HepG2 (cell line): ENCODE measurements around the gene ACADVL. TPM values are rescaled to one million over a fixed set of nuclear protein-coding genes. Genes with fewer than 3 reads are reported as not detected.
A peak's percentile ranks its signal among the peaks of the same experiment; 100 is the strongest.

ENCODE experiments used
- ATF3 ChIP-seq: sonication (generic); formaldehyde crosslinking; IDR thresholded peaks from 2 replicates; pipeline ENCODE4 v1.4.0; 2020; ENCODE audit warnings: missing genetic modification reagents
- BRCA1 ChIP-seq: sonication (generic); formaldehyde crosslinking; IDR thresholded peaks from 2 replicates; pipeline ENCODE4 v1.4.0; 2020; ENCODE audit warnings: missing genetic modification reagents
- CBX5 ChIP-seq: sonication (generic); formaldehyde crosslinking; IDR thresholded peaks from 2 replicates; pipeline ENCODE4 v1.4.0; 2020; ENCODE audit warnings: missing genetic modification reagents, borderline replicate concordance
- CTCF ChIP-seq: sonication (generic); formaldehyde crosslinking; IDR thresholded peaks from 2 replicates; pipeline ENCODE4 v1.5.0; 2020; ENCODE audit warnings: mild to moderate bottlenecking, missing genetic modification reagents, moderate library complexity
- FOXA3 ChIP-seq: IDR thresholded peaks from 2 replicates; pipeline ENCODE4 v1.6.1; 2016; ENCODE audit warnings: missing genetic modification reagents, missing compliant biosample characterization
- HDAC2 ChIP-seq: sonication (generic); formaldehyde crosslinking; IDR thresholded peaks from 2 replicates; pipeline ENCODE4 v1.4.0; 2020; ENCODE audit warnings: missing genetic modification reagents
- HOXD1 ChIP-seq: sonication (generic); formaldehyde crosslinking; IDR thresholded peaks from 2 replicates; pipeline ENCODE4 v1.5.0; 2020; ENCODE audit warnings: missing genetic modification reagents
- ISX ChIP-seq: sonication (generic); formaldehyde crosslinking; conservative IDR thresholded peaks from 2 replicates; pipeline ENCODE4 v1.5.0; 2020; ENCODE audit warnings: missing genetic modification reagents
- PATZ1 ChIP-seq: sonication (generic); formaldehyde crosslinking; IDR thresholded peaks from 2 replicates; pipeline ENCODE4 v1.4.0; 2020; ENCODE audit warnings: missing genetic modification reagents
- POLR2A ChIP-seq, 2 experiments: IDR thresholded peaks; 2 replicates each; pipeline ENCODE4 v1.6.1; 2011; ENCODE audit warnings: low read depth in 2 of 2, low read length in 2 of 2, mild to moderate bottlenecking in 1 of 2, moderate library complexity in 1 of 2; ENCODE audit not compliant: insufficient read depth in 1 of 2
- PPARG ChIP-seq: conservative IDR thresholded peaks from 2 replicates; pipeline ENCODE4 v1.6.1; 2016; ENCODE audit warnings: missing biosample characterization, missing genetic modification reagents
- RNF2 ChIP-seq: fragments of 450-650 bp; conservative IDR thresholded peaks from 2 replicates; pipeline ENCODE4 v1.6.1; 2016; ENCODE audit warnings: low read depth
- RXRA ChIP-seq: sonication (generic); formaldehyde crosslinking; IDR thresholded peaks from 2 replicates; pipeline ENCODE4 v1.5.1; 2020; ENCODE audit warnings: missing genetic modification reagents
- SNRNP70 ChIP-seq: fragments of 200-400 bp; formaldehyde crosslinking; IDR thresholded peaks from 2 replicates; pipeline ENCODE4 v1.6.1; 2017; ENCODE audit warnings: mild to moderate bottlenecking, low read depth, low read length, moderate library complexity
- SOX13 ChIP-seq, 3 experiments: fragments of 450-650 bp in 1 of 3; sonication (generic) in 1 of 3; formaldehyde crosslinking in 1 of 3; IDR thresholded peaks in 2 of 3; conservative IDR thresholded peaks in 1 of 3; 2 replicates each; pipeline versions ENCODE4 v1.5.0 to v1.6.1; 2016 to 2020; ENCODE audit warnings: antibody characterized with exemption in 1 of 3, mild to moderate bottlenecking in 1 of 3, missing compliant biosample characterization in 1 of 3, missing genetic modification reagents in 1 of 3, moderate library complexity in 1 of 3
- ZBTB1 ChIP-seq: sonication (generic); formaldehyde crosslinking; IDR thresholded peaks from 2 replicates; pipeline ENCODE4 v1.4.0; 2020; ENCODE audit warnings: missing genetic modification reagents, borderline replicate concordance
- ZBTB21 ChIP-seq: sonication (generic); formaldehyde crosslinking; IDR thresholded peaks from 2 replicates; pipeline ENCODE4 v1.4.0; 2020; ENCODE audit warnings: missing genetic modification reagents
- ZBTB43 ChIP-seq: sonication (generic); formaldehyde crosslinking; conservative IDR thresholded peaks from 2 replicates; pipeline ENCODE4 v1.4.0; 2020; ENCODE audit warnings: missing genetic modification reagents
- ZFP36 ChIP-seq: fragments of 150-350 bp; IDR thresholded peaks from 2 replicates; pipeline ENCODE4 v1.6.1; 2018; ENCODE audit warnings: borderline replicate concordance, low read length, low read depth; ENCODE audit not compliant: partially characterized antibody
- ZNF205 ChIP-seq: IDR thresholded peaks from 2 replicates; pipeline ENCODE4 v1.6.1; 2018; ENCODE audit warnings: missing biosample characterization, missing genetic modification reagents
- ZNF253 ChIP-seq: sonication (generic); formaldehyde crosslinking; IDR thresholded peaks from 2 replicates; pipeline ENCODE4 v1.8.0; 2022; ENCODE audit warnings: mild to moderate bottlenecking, missing genetic modification reagents, borderline replicate concordance
- ZNF33B ChIP-seq: sonication (generic); formaldehyde crosslinking; IDR thresholded peaks from 2 replicates; pipeline ENCODE4 v1.5.1; 2020; ENCODE audit warnings: mild to moderate bottlenecking, missing genetic modification reagents
- ZNF776 ChIP-seq: sonication (generic); formaldehyde crosslinking; IDR thresholded peaks from 2 replicates; pipeline ENCODE4 v1.4.0; 2020; ENCODE audit warnings: mild to moderate bottlenecking, missing genetic modification reagents
- ZNF781 ChIP-seq: sonication (generic); formaldehyde crosslinking; IDR thresholded peaks from 2 replicates; pipeline ENCODE4 v1.5.1; 2020; ENCODE audit warnings: borderline replicate concordance, mild to moderate bottlenecking, missing genetic modification reagents; ENCODE audit errors: not compliant biosample characterization
- polyA plus RNA-seq, 8 experiments: library from polyadenylated mRNA; depleted of rRNA in 3 of 8; stranded (reverse) in 7 of 8; unstranded in 1 of 8; fragments of >200 nt; fragmentation: Illumina TruSeq in 4 of 8; extraction: Trizol in 4 of 8; gene quantifications; 2 replicates each; pipeline versions ENCODE4 v1.2.1 to v1.2.3, GENCODE V29; 2011 to 2016; ENCODE audit warnings: low read depth in 4 of 8, missing spikeins in 1 of 8, mixed read lengths in 1 of 8; ENCODE audit not compliant: insufficient read depth in 1 of 8
- total RNA-seq, 5 experiments: library from RNA; depleted of rRNA; stranded (reverse); fragments of >200 nt; fragmentation: Illumina TruSeq; extraction: Trizol; gene quantifications; 2 replicates each; pipeline ENCODE4 v1.2.3, GENCODE V29; 2016; ENCODE audit warnings: low read depth in 1 of 5

ACADVL gene
- total and polyA plus RNA-seq, 2 of the 13 experiments (the other 11 are each of a cell fraction or from before 2014, with no cell fraction given), result 219 to 412 TPM

GRCh38 chr17:7258731-7259554, 39.2 kb downstream of the ACADVL start (continued):
- peak; percentile 41 to 60; a peak in 3 of 4 replicates for TF ChIP-seq POLR2A (IDR thresholded peaks at IDR 0.05; ENCODE audit: insufficient read depth in 1 of 2, low read depth in 2 of 2, low read length in 2 of 2)
- peak; percentile 93 for TF ChIP-seq ZNF33B (CRISPR knock-in tag)
- TF ChIP-seq RXRA (CRISPR knock-in tag), result peak; percentile 76
- no peak for TF ChIP-seq BRCA1 (CRISPR knock-in tag)
- TF ChIP-seq SOX13 (IDR thresholded peaks at IDR 0.05), result no peak
- TF ChIP-seq SOX13 (CRISPR knock-in tag; conservative IDR thresholded peaks at IDR 0.05 in 1 of 2, IDR thresholded peaks at IDR 0.05 in 1 of 2), result peak in 1 of 2 experiments; percentile 39; a peak in 2 of 4 replicates
- TF ChIP-seq RNF2, result no peak
- TF ChIP-seq HOXD1 (CRISPR knock-in tag), result no peak
- TF ChIP-seq ZNF776 (CRISPR knock-in tag), result no peak
- no peak for TF ChIP-seq ZBTB43 (CRISPR knock-in tag)
- no peak for TF ChIP-seq ZNF253
- peak; percentile 57; the same call in 1 of the 2 replicates for TF ChIP-seq PATZ1 (CRISPR knock-in tag)
- no peak for TF ChIP-seq ZNF781 (CRISPR knock-in tag)
- TF ChIP-seq ZFP36, result no peak
- 0 out of 2 replicates have a peak, but pooled peaks have one; percentile 6 for TF ChIP-seq FOXA3 (CRISPR knock-in tag)
- TF ChIP-seq SNRNP70, result no peak
- peak; percentile 48; the same call in 1 of the 2 replicates for TF ChIP-seq CBX5 (CRISPR knock-in tag)
- no peak for TF ChIP-seq ZBTB1 (CRISPR knock-in tag)
- no peak for TF ChIP-seq ZBTB21 (CRISPR knock-in tag)
- TF ChIP-seq ISX (CRISPR knock-in tag), result no peak
- TF ChIP-seq ATF3 (CRISPR knock-in tag), result peak; percentile 89
- peak; percentile 13; the same call in 1 of the 2 replicates for TF ChIP-seq CTCF (CRISPR knock-in tag)
- peak; percentile 39; the same call in 1 of the 2 replicates for TF ChIP-seq HDAC2 (CRISPR knock-in tag)
- peak; percentile 40; the same call in 1 of the 2 replicates for TF ChIP-seq ZNF205
- peak; percentile 47 for TF ChIP-seq PPARG (CRISPR knock-in tag)
